GM23338 (cell line): ENCODE measurements around the gene C1QL4. TPM values are rescaled to one million over a fixed set of nuclear protein-coding genes. Genes with fewer than 3 reads are reported as not detected.

Source experiments
- ATAC-seq: fragments of 200-7000 bp; cut with Tn5 transposase; 3 replicates; pipeline ENCODE4 v1.9.1; 2020
- DNase-seq: peaks from one replicate; pipeline ENCODE4 v3.0.0-alpha.2; 2015; ENCODE audit warnings: low spot score
- H2AFZ ChIP-seq: fragments of 200-600 bp; sonication (generic); 2 replicates; pipeline ENCODE4 v1.8.0; 2016; ENCODE audit warnings: antibody characterized with exemption, mild to moderate bottlenecking, moderate library complexity
- H3F3A ChIP-seq: fragments of 200-600 bp; sonication (generic); replicated peaks from 2 replicates; pipeline ENCODE4 v1.8.0; 2017; ENCODE audit warnings: antibody characterized with exemption, mixed run types, low read depth
- H3K27ac ChIP-seq: fragments of 200-600 bp; sonication (generic); 2 replicates; pipeline ENCODE4 v1.6.1; 2016; ENCODE audit warnings: low read depth
- H3K27me3 ChIP-seq: fragments of 200-600 bp; sonication (generic); 2 replicates; pipeline ENCODE4 v1.8.0; 2016; ENCODE audit warnings: mild to moderate bottlenecking, mixed run types, moderate library complexity; ENCODE audit not compliant: insufficient read depth
- H3K36me3 ChIP-seq: fragments of 200-600 bp; sonication (generic); 2 replicates; pipeline ENCODE4 v1.8.0; 2016; ENCODE audit warnings: mild to moderate bottlenecking; ENCODE audit not compliant: insufficient read depth
- H3K4me1 ChIP-seq: fragments of 200-600 bp; sonication (generic); 2 replicates; pipeline ENCODE4 v1.8.0; 2016; ENCODE audit warnings: mild to moderate bottlenecking, moderate library complexity; ENCODE audit not compliant: insufficient read depth
- H3K4me2 ChIP-seq: fragments of 200-600 bp; sonication (generic); 2 replicates; pipeline ENCODE4 v1.7.1; 2017; ENCODE audit warnings: mixed run types
- H3K4me3 ChIP-seq: fragments of 200-600 bp; sonication (generic); 2 replicates; pipeline ENCODE4 v1.6.1; 2016; ENCODE audit warnings: mixed run types
- H3K79me2 ChIP-seq: fragments of 200-600 bp; sonication (generic); replicated peaks from 2 replicates; pipeline ENCODE4 v1.8.0; 2017; ENCODE audit warnings: mild to moderate bottlenecking; ENCODE audit not compliant: insufficient read depth
- H3K9me2 ChIP-seq: fragments of 200-600 bp; sonication (generic); 2 replicates; pipeline ENCODE4 v1.8.0; 2017; ENCODE audit not compliant: insufficient read depth
- H4K20me1 ChIP-seq: fragments of 200-600 bp; sonication (generic); replicated peaks from 2 replicates; pipeline ENCODE4 v1.8.0; 2017; ENCODE audit warnings: mild to moderate bottlenecking; ENCODE audit not compliant: insufficient read depth
- H3K27ac Mint-ChIP-seq: 2 replicates; pipeline ENCODE4 v1.8.0; 2020; ENCODE audit warnings: inconsistent platforms, mild to moderate bottlenecking, moderate library complexity, mixed read lengths
- H3K27me3 Mint-ChIP-seq: 3 replicates; pipeline ENCODE4 v1.8.0; 2022; ENCODE audit warnings: low read depth, mild to moderate bottlenecking, moderate library complexity, mixed read lengths, inconsistent platforms; ENCODE audit not compliant: insufficient read depth, poor library complexity
- H3K36me3 Mint-ChIP-seq: 3 replicates; pipeline ENCODE4 v1.8.0; 2021; ENCODE audit warnings: low read depth, mild to moderate bottlenecking, inconsistent platforms, moderate library complexity, mixed read lengths
- H3K4me1 Mint-ChIP-seq: 3 replicates; pipeline ENCODE4 v1.8.0; 2020; ENCODE audit warnings: mild to moderate bottlenecking, inconsistent platforms, mixed read lengths
- H3K4me3 Mint-ChIP-seq: 3 replicates; pipeline ENCODE4 v1.8.0; 2021; ENCODE audit warnings: moderate library complexity, mild to moderate bottlenecking, inconsistent platforms, mixed read lengths
- H3K9me3 Mint-ChIP-seq: 3 replicates; pipeline ENCODE4 v1.8.0; 2020; ENCODE audit warnings: moderate library complexity, mild to moderate bottlenecking, inconsistent platforms, mixed read lengths
- CREB1 ChIP-seq: fragments of 250-450 bp; sonication (Bioruptor Pico); IDR thresholded peaks from 2 replicates; pipeline ENCODE4 v1.5.0; 2020; ENCODE audit warnings: low read depth, mild to moderate bottlenecking, moderate library complexity
- ETS1 ChIP-seq: IDR thresholded peaks from 2 replicates; pipeline ENCODE4 v1.6.1; 2016; ENCODE audit warnings: antibody characterized with exemption
- EZH2 ChIP-seq: fragments of 200-600 bp; sonication (generic); IDR thresholded peaks from one replicate; pipeline ENCODE4 v1.8.0; 2017; ENCODE audit warnings: antibody characterized with exemption, mild to moderate bottlenecking, low read depth; ENCODE audit not compliant: unreplicated experiment
- EZH2phosphoT487 ChIP-seq: fragments of 200-600 bp; sonication (generic); IDR thresholded peaks from one replicate; pipeline ENCODE4 v1.8.1; 2018; ENCODE audit warnings: antibody characterized with exemption; ENCODE audit not compliant: unreplicated experiment
- JUNB ChIP-seq: IDR thresholded peaks from one replicate; pipeline ENCODE4 v1.6.1; 2016; ENCODE audit warnings: antibody characterized with exemption; ENCODE audit not compliant: unreplicated experiment
- NANOG ChIP-seq: IDR thresholded peaks from 2 replicates; pipeline ENCODE4 v1.6.1; 2016; ENCODE audit warnings: antibody characterized with exemption, borderline replicate concordance
- POLR2AphosphoS5 ChIP-seq: IDR thresholded peaks from 2 replicates; pipeline ENCODE4 v1.6.1; 2016; ENCODE audit warnings: antibody characterized with exemption, low read depth
- STAT1 ChIP-seq: IDR thresholded peaks from one replicate; pipeline ENCODE4 v1.6.1; 2016; ENCODE audit warnings: antibody characterized with exemption; ENCODE audit not compliant: unreplicated experiment
- ZNF114 ChIP-seq: fragments of 250-450 bp; sonication (Bioruptor Pico); IDR thresholded peaks from 2 replicates; pipeline ENCODE4 v1.5.0; 2020; ENCODE audit warnings: mild to moderate bottlenecking, moderate library complexity
- ZNF331 ChIP-seq: fragments of 250-450 bp; sonication (Bioruptor Pico); IDR thresholded peaks from 2 replicates; pipeline ENCODE4 v1.5.0; 2020; ENCODE audit warnings: low read depth, mild to moderate bottlenecking, moderate library complexity
- polyA plus RNA-seq: library from polyadenylated mRNA; unstranded; fragments of >200 nt; fragmentation: Nextera tagmentation; extraction: Ambion mirVana; gene quantifications from 2 replicates; pipeline ENCODE4 v1.2.1, GENCODE V29; 2016
- total RNA-seq: library from RNA; depleted of rRNA; stranded (reverse); fragments of >200 nt; shearing (Covaris generic); gene quantifications from 2 replicates; pipeline ENCODE4 v1.2.3, GENCODE V29; 2014
- TF ChIP-seq, protein P1 (sequence below), 2 experiments: fragments of 200-600 bp in 1 of 2; sonication (generic) in 1 of 2; conservative IDR thresholded peaks; 2 replicates each; pipeline versions ENCODE4 v1.5.1 to v1.6.1; 2016 to 2017; ENCODE audit warnings: antibody characterized with exemption in 2 of 2, low read depth in 2 of 2, mild to moderate bottlenecking in 2 of 2, moderate library complexity in 1 of 2
- TF ChIP-seq, protein P2 (sequence below): fragments of 250-450 bp; sonication (Bioruptor Pico); IDR thresholded peaks from 2 replicates; pipeline ENCODE4 v1.5.0; 2020; ENCODE audit warnings: mild to moderate bottlenecking, moderate library complexity
- TF ChIP-seq, protein P3 (sequence below): IDR thresholded peaks from one replicate; pipeline ENCODE4 v1.6.1; 2018; ENCODE audit warnings: antibody characterized with exemption; ENCODE audit not compliant: unreplicated experiment

C1QL4 gene
- total and polyA plus RNA-seq, 2 experiments from 2014 or later: not detected

- TF ChIP-seq JUNB (no peak), ZNF114 (CRISPR knock-in tag) (no peak), POLR2AphosphoS5 (no peak)
These were observed 12.3 kb upstream of the C1QL4 start (continued) for GRCh38 chr12:49349266-49349665.

DNA sequence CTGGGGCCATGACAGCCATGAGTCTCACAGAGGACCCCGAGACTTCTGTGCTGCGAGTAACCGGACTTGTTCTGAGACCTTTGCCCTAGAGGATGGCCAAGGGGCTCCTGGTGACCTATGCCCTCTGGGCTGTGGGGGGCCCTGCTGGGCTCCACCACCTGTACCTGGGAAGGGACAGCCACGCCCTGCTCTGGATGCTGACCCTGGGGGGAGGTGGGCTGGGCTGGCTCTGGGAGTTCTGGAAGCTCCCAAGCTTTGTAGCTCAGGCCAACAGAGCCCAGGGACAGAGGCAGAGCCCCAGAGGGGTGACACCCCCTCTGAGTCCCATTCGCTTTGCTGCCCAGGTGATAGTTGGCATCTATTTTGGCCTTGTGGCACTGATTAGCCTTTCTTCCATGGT is 11.8 kb upstream of the C1QL4 start:
- Histone ChIP-seq H3K79me2 (no peaks in the 10 kb centered on the region), H3K27me3 (peaks cover 88% of the 10 kb centered on the region), H3K4me1 (peaks cover 9% of the 10 kb centered on the region; the same call in 1 of the 2 replicates), H3K9me2 (no peaks in the 10 kb centered on the region), H3K36me3 (no peaks in the 10 kb centered on the region), H3K4me2 (no peak overlapping the region), H2AFZ (no peak overlapping the region), H3K4me3 (no peak overlapping the region), H3F3A (peaks cover 10% of the 10 kb centered on the region; the same call in 1 of the 2 replicates), H3K27ac (no peak overlapping the region), H4K20me1 (peaks cover 12% of the 10 kb centered on the region)
- H3K4me1 Mint-ChIP-seq: peaks cover 19% of the 10 kb centered on the region
- TF ChIP-seq STAT1: no peak
- no peak for TF ChIP-seq EZH2
- TF ChIP-seq CREB1 (CRISPR knock-in tag): no peak
- no peak for TF ChIP-seq POLR2AphosphoS5
- no peak for TF ChIP-seq NANOG
- TF ChIP-seq ZNF114 (CRISPR knock-in tag): no peak
- TF ChIP-seq ZNF331 (CRISPR knock-in tag): no peak
- TF ChIP-seq ETS1: no peak
- TF ChIP-seq, protein P1, sequence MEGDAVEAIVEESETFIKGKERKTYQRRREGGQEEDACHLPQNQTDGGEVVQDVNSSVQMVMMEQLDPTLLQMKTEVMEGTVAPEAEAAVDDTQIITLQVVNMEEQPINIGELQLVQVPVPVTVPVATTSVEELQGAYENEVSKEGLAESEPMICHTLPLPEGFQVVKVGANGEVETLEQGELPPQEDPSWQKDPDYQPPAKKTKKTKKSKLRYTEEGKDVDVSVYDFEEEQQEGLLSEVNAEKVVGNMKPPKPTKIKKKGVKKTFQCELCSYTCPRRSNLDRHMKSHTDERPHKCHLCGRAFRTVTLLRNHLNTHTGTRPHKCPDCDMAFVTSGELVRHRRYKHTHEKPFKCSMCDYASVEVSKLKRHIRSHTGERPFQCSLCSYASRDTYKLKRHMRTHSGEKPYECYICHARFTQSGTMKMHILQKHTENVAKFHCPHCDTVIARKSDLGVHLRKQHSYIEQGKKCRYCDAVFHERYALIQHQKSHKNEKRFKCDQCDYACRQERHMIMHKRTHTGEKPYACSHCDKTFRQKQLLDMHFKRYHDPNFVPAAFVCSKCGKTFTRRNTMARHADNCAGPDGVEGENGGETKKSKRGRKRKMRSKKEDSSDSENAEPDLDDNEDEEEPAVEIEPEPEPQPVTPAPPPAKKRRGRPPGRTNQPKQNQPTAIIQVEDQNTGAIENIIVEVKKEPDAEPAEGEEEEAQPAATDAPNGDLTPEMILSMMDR (conservative IDR thresholded peaks at IDR 0.05; ENCODE audit: low read depth in 2 of 2): no peak
- TF ChIP-seq, protein P2, sequence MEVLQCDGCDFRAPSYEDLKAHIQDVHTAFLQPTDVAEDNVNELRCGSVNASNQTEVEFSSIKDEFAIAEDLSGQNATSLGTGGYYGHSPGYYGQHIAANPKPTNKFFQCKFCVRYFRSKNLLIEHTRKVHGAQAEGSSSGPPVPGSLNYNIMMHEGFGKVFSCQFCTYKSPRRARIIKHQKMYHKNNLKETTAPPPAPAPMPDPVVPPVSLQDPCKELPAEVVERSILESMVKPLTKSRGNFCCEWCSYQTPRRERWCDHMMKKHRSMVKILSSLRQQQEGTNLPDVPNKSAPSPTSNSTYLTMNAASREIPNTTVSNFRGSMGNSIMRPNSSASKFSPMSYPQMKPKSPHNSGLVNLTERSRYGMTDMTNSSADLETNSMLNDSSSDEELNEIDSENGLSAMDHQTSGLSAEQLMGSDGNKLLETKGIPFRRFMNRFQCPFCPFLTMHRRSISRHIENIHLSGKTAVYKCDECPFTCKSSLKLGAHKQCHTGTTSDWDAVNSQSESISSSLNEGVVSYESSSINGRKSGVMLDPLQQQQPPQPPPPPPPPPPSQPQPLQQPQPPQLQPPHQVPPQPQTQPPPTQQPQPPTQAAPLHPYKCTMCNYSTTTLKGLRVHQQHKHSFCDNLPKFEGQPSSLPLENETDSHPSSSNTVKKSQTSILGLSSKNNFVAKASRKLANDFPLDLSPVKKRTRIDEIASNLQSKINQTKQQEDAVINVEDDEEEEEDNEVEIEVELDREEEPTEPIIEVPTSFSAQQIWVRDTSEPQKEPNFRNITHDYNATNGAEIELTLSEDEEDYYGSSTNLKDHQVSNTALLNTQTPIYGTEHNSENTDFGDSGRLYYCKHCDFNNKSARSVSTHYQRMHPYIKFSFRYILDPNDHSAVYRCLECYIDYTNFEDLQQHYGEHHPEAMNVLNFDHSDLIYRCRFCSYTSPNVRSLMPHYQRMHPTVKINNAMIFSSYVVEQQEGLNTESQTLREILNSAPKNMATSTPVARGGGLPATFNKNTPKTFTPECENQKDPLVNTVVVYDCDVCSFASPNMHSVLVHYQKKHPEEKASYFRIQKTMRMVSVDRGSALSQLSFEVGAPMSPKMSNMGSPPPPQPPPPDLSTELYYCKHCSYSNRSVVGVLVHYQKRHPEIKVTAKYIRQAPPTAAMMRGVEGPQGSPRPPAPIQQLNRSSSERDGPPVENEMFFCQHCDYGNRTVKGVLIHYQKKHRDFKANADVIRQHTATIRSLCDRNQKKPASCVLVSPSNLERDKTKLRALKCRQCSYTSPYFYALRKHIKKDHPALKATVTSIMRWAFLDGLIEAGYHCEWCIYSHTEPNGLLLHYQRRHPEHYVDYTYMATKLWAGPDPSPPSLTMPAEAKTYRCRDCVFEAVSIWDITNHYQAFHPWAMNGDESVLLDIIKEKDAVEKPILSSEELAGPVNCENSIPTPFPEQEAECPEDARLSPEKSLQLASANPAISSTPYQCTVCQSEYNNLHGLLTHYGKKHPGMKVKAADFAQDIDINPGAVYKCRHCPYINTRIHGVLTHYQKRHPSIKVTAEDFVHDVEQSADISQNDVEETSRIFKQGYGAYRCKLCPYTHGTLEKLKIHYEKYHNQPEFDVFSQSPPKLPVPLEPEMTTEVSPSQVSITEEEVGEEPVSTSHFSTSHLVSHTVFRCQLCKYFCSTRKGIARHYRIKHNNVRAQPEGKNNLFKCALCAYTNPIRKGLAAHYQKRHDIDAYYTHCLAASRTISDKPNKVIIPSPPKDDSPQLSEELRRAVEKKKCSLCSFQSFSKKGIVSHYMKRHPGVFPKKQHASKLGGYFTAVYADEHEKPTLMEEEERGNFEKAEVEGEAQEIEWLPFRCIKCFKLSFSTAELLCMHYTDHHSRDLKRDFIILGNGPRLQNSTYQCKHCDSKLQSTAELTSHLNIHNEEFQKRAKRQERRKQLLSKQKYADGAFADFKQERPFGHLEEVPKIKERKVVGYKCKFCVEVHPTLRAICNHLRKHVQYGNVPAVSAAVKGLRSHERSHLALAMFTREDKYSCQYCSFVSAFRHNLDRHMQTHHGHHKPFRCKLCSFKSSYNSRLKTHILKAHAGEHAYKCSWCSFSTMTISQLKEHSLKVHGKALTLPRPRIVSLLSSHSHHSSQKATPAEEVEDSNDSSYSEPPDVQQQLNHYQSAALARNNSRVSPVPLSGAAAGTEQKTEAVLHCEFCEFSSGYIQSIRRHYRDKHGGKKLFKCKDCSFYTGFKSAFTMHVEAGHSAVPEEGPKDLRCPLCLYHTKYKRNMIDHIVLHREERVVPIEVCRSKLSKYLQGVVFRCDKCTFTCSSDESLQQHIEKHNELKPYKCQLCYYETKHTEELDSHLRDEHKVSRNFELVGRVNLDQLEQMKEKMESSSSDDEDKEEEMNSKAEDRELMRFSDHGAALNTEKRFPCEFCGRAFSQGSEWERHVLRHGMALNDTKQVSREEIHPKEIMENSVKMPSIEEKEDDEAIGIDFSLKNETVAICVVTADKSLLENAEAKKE (CRISPR knock-in tag): no peak
- TF ChIP-seq EZH2phosphoT487: no peak
- TF ChIP-seq, protein P3, sequence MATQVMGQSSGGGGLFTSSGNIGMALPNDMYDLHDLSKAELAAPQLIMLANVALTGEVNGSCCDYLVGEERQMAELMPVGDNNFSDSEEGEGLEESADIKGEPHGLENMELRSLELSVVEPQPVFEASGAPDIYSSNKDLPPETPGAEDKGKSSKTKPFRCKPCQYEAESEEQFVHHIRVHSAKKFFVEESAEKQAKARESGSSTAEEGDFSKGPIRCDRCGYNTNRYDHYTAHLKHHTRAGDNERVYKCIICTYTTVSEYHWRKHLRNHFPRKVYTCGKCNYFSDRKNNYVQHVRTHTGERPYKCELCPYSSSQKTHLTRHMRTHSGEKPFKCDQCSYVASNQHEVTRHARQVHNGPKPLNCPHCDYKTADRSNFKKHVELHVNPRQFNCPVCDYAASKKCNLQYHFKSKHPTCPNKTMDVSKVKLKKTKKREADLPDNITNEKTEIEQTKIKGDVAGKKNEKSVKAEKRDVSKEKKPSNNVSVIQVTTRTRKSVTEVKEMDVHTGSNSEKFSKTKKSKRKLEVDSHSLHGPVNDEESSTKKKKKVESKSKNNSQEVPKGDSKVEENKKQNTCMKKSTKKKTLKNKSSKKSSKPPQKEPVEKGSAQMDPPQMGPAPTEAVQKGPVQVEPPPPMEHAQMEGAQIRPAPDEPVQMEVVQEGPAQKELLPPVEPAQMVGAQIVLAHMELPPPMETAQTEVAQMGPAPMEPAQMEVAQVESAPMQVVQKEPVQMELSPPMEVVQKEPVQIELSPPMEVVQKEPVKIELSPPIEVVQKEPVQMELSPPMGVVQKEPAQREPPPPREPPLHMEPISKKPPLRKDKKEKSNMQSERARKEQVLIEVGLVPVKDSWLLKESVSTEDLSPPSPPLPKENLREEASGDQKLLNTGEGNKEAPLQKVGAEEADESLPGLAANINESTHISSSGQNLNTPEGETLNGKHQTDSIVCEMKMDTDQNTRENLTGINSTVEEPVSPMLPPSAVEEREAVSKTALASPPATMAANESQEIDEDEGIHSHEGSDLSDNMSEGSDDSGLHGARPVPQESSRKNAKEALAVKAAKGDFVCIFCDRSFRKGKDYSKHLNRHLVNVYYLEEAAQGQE: no peak
- TF ChIP-seq JUNB: no peak
- H3K27ac Mint-ChIP-seq: no peak overlapping the region
- H3K36me3 Mint-ChIP-seq: no peaks in the 10 kb centered on the region
- no peak overlapping the region for H3K4me3 Mint-ChIP-seq
- H3K27me3 Mint-ChIP-seq: peaks cover 64% of the 10 kb centered on the region
- H3K9me3 Mint-ChIP-seq: peaks cover 3% of the 10 kb centered on the region; the same call in 2 of the 3 replicates
- DNase-seq: no peak
- no peak for ATAC-seq
